IMR-90 (cell line): Measurements from ENCODE around the gene MYO9A. TPM values are rescaled to one million over a fixed set of nuclear protein-coding genes. Genes with fewer than 3 reads are reported as not detected.
"Not testable (repeated sequence)": the region's sequence is repeated elsewhere in the genome, so short reads cannot be mapped to it uniquely, and the experiment has no call there.

Experiments
- ATAC-seq: fragments of 200-7000 bp; cut with Tn5 transposase; 2 replicates; pipeline ENCODE4 v1.9.1; 2020; ENCODE audit warnings: low read depth, mild to moderate bottlenecking, moderate library complexity
- BruUV-seq: library from RNA; stranded (reverse); fragments of 400-500 nt; replicated peaks from 2 replicates; lab custom pipeline; 2021; lab: Mats Ljungman, UMichigan
- CTCF ChIA-PET: fragments of 300-600 bp; formaldehyde crosslinking; extraction: SDS; loops from one replicate; lab custom pipeline; 2021; ENCODE audit warnings: antibody characterized with exemption; lab: Yijun Ruan, JAX
- POLR2A ChIA-PET: fragments of 300-600 bp; sonication (Branson Sonifier 250); formaldehyde crosslinking; loops from one replicate; lab custom pipeline; 2022; ENCODE audit warnings: antibody characterized with exemption; ENCODE audit not compliant: unreplicated experiment; lab: Charles Lee
- DNase-seq: peaks from one replicate; pipeline ENCODE4 v3.0.0; 2013
- H2AFZ ChIP-seq: replicated peaks from 2 replicates; pipeline ENCODE3; 2013; ENCODE audit warnings: low read length, mild to moderate bottlenecking; ENCODE audit not compliant: poor library complexity
- H2AK5ac ChIP-seq: 2 replicates; pipeline ENCODE4 v1.6.1; 2013; ENCODE audit warnings: low read depth, low read length, inconsistent platforms
- H2AK9ac ChIP-seq: replicated peaks from 2 replicates; pipeline ENCODE3; 2013; ENCODE audit warnings: mild to moderate bottlenecking, low read depth, low read length, moderate library complexity; ENCODE audit not compliant: poor library complexity
- H2BK120ac ChIP-seq: 2 replicates; pipeline ENCODE4 v1.6.1; 2013; ENCODE audit warnings: low read depth, low read length, inconsistent platforms
- H2BK15ac ChIP-seq: 3 replicates; pipeline ENCODE4 v1.6.1; 2013; ENCODE audit warnings: low read depth, low read length, inconsistent platforms
- H2BK20ac ChIP-seq: 2 replicates; pipeline ENCODE4 v1.6.1; 2013; ENCODE audit warnings: low read depth, mild to moderate bottlenecking, inconsistent platforms, low read length, moderate library complexity
- H2BK5ac ChIP-seq: 2 replicates; pipeline ENCODE4 v1.6.1; 2013; ENCODE audit warnings: mild to moderate bottlenecking, low read depth, low read length, inconsistent platforms; ENCODE audit not compliant: poor library complexity, severe bottlenecking
- H3K14ac ChIP-seq: replicated peaks from 2 replicates; pipeline ENCODE4 v1.6.1; 2013; ENCODE audit warnings: low read depth, low read length, inconsistent platforms
- H3K18ac ChIP-seq: 2 replicates; pipeline ENCODE4 v1.6.1; 2013; ENCODE audit warnings: low read depth, low read length, control low read depth
- H3K23ac ChIP-seq: 2 replicates; pipeline ENCODE4 v1.6.1; 2013; ENCODE audit warnings: low read depth, low read length, inconsistent platforms
- H3K27ac ChIP-seq: 2 replicates; pipeline ENCODE4 v1.5.1; 2013; ENCODE audit warnings: mild to moderate bottlenecking, control low read depth, low read length; ENCODE audit not compliant: insufficient read depth
- H3K27me3 ChIP-seq: 2 replicates; pipeline ENCODE4 v1.6.1; 2013; ENCODE audit warnings: low read length; ENCODE audit not compliant: control insufficient read depth, insufficient read depth
- H3K36me3 ChIP-seq: 2 replicates; pipeline ENCODE4 v1.6.1; 2013; ENCODE audit warnings: low read length, mixed read lengths; ENCODE audit not compliant: control insufficient read depth, insufficient read depth
- H3K4ac ChIP-seq: 2 replicates; pipeline ENCODE4 v1.6.1; 2013; ENCODE audit warnings: low read depth, low read length, inconsistent platforms
- H3K4me1 ChIP-seq: 2 replicates; pipeline ENCODE4 v1.6.1; 2013; ENCODE audit warnings: low read length, mixed read lengths; ENCODE audit not compliant: control insufficient read depth, insufficient read depth
- H3K4me2 ChIP-seq: 2 replicates; pipeline ENCODE4 v1.6.1; 2013; ENCODE audit warnings: low read depth, mild to moderate bottlenecking, control low read depth, low read length, moderate library complexity
- H3K4me3 ChIP-seq: 2 replicates; pipeline ENCODE4 v1.5.1; 2013; ENCODE audit warnings: low read depth, mild to moderate bottlenecking, control low read depth, low read length, moderate library complexity; ENCODE audit not compliant: insufficient read depth
- H3K56ac ChIP-seq: 2 replicates; pipeline ENCODE4 v1.6.1; 2013; ENCODE audit warnings: low read length, inconsistent platforms; ENCODE audit not compliant: insufficient read depth; ENCODE audit errors: extremely low read depth
- H3K79me1 ChIP-seq, 2 experiments: 2 replicates each; pipeline ENCODE4 v1.6.1; 2013; ENCODE audit warnings: low read length in 2 of 2, inconsistent platforms in 1 of 2, low read depth in 1 of 2
- H3K9ac ChIP-seq: 2 replicates; pipeline ENCODE4 v1.6.1; 2013; ENCODE audit warnings: low read depth, low read length, control low read depth
- H3K9me1 ChIP-seq: 2 replicates; pipeline ENCODE4 v1.6.1; 2013; ENCODE audit warnings: low read length, inconsistent platforms; ENCODE audit not compliant: insufficient read depth
- H3K9me3 ChIP-seq: 2 replicates; pipeline ENCODE4 v1.6.1; 2013; ENCODE audit warnings: low read length; ENCODE audit not compliant: control insufficient read depth, insufficient read depth
- H4K20me1 ChIP-seq: 2 replicates; pipeline ENCODE4 v1.6.1; 2013; ENCODE audit warnings: low read length, inconsistent platforms; ENCODE audit not compliant: insufficient read depth
- H4K5ac ChIP-seq: 2 replicates; pipeline ENCODE4 v1.6.1; 2013; ENCODE audit warnings: mild to moderate bottlenecking, low read depth, low read length, control low read depth
- H4K8ac ChIP-seq, 2 experiments: 2 replicates each; pipeline ENCODE4 v1.6.1; 2013; ENCODE audit warnings: low read depth in 2 of 2, low read length in 2 of 2, control low read depth in 1 of 2, inconsistent platforms in 1 of 2
- H4K91ac ChIP-seq: 2 replicates; pipeline ENCODE4 v1.6.1; 2013; ENCODE audit warnings: low read depth, low read length, inconsistent platforms; ENCODE audit not compliant: insufficient read depth
- MAZ ChIP-seq: IDR thresholded peaks from 2 replicates; pipeline ENCODE4 v1.6.1; 2012; ENCODE audit warnings: low read depth, mild to moderate bottlenecking, low read length, improper control_type of control experiment, moderate library complexity, borderline replicate concordance
- RAD21 ChIP-seq: IDR thresholded peaks from 2 replicates; pipeline ENCODE4 v1.6.1; 2012; ENCODE audit warnings: low read length, improper control_type of control experiment
- RFX5 ChIP-seq: IDR thresholded peaks from 2 replicates; pipeline ENCODE4 v1.8.0; 2012; ENCODE audit warnings: low read depth, mild to moderate bottlenecking, low read length, moderate library complexity
- whole genome bisulfite sequencing, 2 experiments: methylation state at CpG; one replicate each; pipeline versions ENCODE4 v1.1.5 to v1.1.7; 2013; ENCODE audit warnings: missing lambda C conversion rate in 2 of 2; ENCODE audit not compliant: insufficient read length in 1 of 2; ENCODE audit errors: extremely low coverage in 2 of 2; 5-methylcytosine and 5-hydroxymethylcytosine counted together
- dilution Hi-C: fragments of 300-500 bp; cut with HindIII; formaldehyde crosslinking; loops from one replicate; pipeline ENCODE4 v1.14.3; 2018; ENCODE audit warnings: low sequenced_read_pairs; ENCODE audit not compliant: unreplicated experiment
- in situ Hi-C: fragments of 300-500 bp; cut with MboI; formaldehyde crosslinking; loops from 3 replicates; pipeline ENCODE4 v1.14.3; 2019; ENCODE audit warnings: low sequenced_read_pairs, inconsistent platforms, mixed read lengths
- intact Hi-C: fragments of 100-400 bp; cut with micrococcal nuclease; formaldehyde crosslinking; loops from 2 replicates; pipeline ENCODE4 v1.10.0; 2022
- polyA plus RNA-seq, 3 experiments: library from polyadenylated mRNA; depleted of rRNA; stranded (reverse); fragments of >200 nt; gene quantifications; 2 replicates each; pipeline ENCODE4 v1.2.3, GENCODE V29; 2012; ENCODE audit warnings: low replicate concordance in 1 of 3
- total RNA-seq: library from RNA; depleted of rRNA; stranded (reverse); fragments of >200 nt; gene quantifications from 2 replicates; pipeline ENCODE4 v1.2.3, GENCODE V29; 2012

The MYO9A gene
- total and polyA plus RNA-seq, 2 of the 4 experiments (the other 2 are of a cell fraction): 6.0 to 49.5 TPM

DNA sequence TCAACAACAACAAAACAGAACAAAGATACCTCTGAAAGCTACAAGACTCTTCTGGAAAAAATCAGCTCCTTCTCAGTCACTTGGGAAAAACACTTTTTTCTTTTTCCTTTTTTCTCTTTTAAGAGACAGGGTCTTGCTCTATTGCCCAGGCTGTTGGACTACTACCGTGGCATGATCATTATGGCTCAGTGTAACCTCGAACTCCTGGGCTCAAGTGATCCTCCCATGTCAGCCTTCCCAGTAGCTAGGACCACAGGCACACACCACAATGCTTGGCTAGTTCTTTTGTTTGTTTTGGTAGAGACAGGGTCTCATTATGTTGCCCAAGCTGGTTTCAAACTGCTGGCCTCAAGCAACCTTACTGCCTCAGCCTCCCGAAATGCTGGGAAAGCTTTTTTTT lies 12.8 kb downstream of the MYO9A start:
- H3K79me1 ChIP-seq: peaks cover 9 to 37% of the 10 kb centered on the region in 2 experiments; a peak in 3 of 4 replicates
- 100% methylated on average over 2 of the region's 3 CpGs; no CpG with 5 or more reads in 1 of the 2 experiments for WGBS, 2 experiments
- no peak overlapping the region for H3K4ac ChIP-seq
- DNase-seq: no peak
- no peak overlapping the region for H3K4me3 ChIP-seq
- H4K91ac ChIP-seq: no peak overlapping the region
- H3K4me2 ChIP-seq: no peak overlapping the region
- no peak overlapping the region for H3K56ac ChIP-seq
- H3K18ac ChIP-seq: no peak overlapping the region
- H3K14ac ChIP-seq: no peak overlapping the region
- no peak overlapping the region for H4K8ac ChIP-seq
- TF ChIP-seq MAZ (no peak), RAD21 (no peak), RFX5 (no peak)
- H2BK5ac ChIP-seq: no peak overlapping the region
- no peaks in the 10 kb centered on the region for H3K36me3 ChIP-seq
- H3K4me1 ChIP-seq: peaks cover 5% of the 10 kb centered on the region; the same call in 1 of the 2 replicates
- no peak overlapping the region for H2BK20ac ChIP-seq
- no peak overlapping the region for H3K9ac ChIP-seq
- no peak overlapping the region for H4K5ac ChIP-seq
- H3K23ac ChIP-seq: no peak overlapping the region
- intact Hi-C loops (no loop called here), dilution Hi-C loops (no loop called here), in situ Hi-C loops (no loop called here)
- no peak for ATAC-seq
- H2AK5ac ChIP-seq: no peak overlapping the region
- no peaks in the 10 kb centered on the region for H3K9me3 ChIP-seq
- H2AFZ ChIP-seq: no peak overlapping the region
- CTCF ChIA-PET: no interaction called here
- H3K9me1 ChIP-seq: no peaks in the 10 kb centered on the region
- H3K27ac ChIP-seq: no peak overlapping the region
- no peak overlapping the region for H2AK9ac ChIP-seq
- POLR2A ChIA-PET: no interaction called here
- no peaks in the 10 kb centered on the region for H3K27me3 ChIP-seq
- peaks cover 46% of the 10 kb centered on the region for H4K20me1 ChIP-seq
- no TSS peak for BruUV-seq
- H2BK15ac ChIP-seq: no peak overlapping the region
- H2BK120ac ChIP-seq: no peak overlapping the region

DNA sequence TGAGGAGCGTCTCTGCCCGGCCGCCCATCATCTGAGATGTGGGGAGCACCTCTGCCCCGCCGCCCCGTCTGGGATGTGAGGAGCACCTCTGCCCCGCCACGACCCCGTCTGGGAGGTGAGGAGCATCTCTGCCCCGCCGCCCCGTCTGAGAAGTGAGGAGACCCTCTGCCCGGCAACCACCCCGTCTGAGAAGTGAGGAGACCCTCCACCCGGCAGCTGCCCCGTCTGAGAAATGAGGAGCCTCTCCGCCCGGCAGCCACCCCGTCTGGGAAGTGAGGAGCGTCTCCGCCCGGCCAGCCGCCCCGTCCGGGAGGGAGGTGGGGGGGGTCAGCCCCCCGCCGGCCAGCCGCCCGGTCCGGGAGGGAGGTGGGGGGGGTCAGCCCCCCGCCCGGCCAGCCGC lies 17.4 kb downstream of the MYO9A start:
- CTCF ChIA-PET, ATAC-seq, H3K4me1 ChIP-seq, H2BK20ac ChIP-seq, intact Hi-C loops, H3K27me3 ChIP-seq, H3K18ac ChIP-seq, DNase-seq, dilution Hi-C loops, H3K36me3 ChIP-seq, H3K56ac ChIP-seq, H3K4me3 ChIP-seq, H2BK120ac ChIP-seq, H3K4me2 ChIP-seq, H3K14ac ChIP-seq, H3K4ac ChIP-seq, H4K5ac ChIP-seq, H3K27ac ChIP-seq, POLR2A ChIA-PET, H3K9me3 ChIP-seq, H2AK9ac ChIP-seq, H2BK15ac ChIP-seq, H2AFZ ChIP-seq, H3K9me1 ChIP-seq, BruUV-seq, H3K9ac ChIP-seq, H3K23ac ChIP-seq, H4K8ac ChIP-seq, in situ Hi-C loops, H4K91ac ChIP-seq, H2BK5ac ChIP-seq, H2AK5ac ChIP-seq: not testable (repeated sequence)
- H4K20me1 ChIP-seq: peaks cover 29% of the 10 kb centered on the region
- WGBS, 2 experiments: no CpG with 5 or more reads among the region's 33 CpGs
- H3K79me1 ChIP-seq: peaks cover 15 to 33% of the 10 kb centered on the region in 2 experiments
